Central memory CD4-positive, alpha-beta T cell (primary cell): ENCODE data around the gene RAB5IF.
"Not testable (repeated sequence)": the region's sequence is repeated elsewhere in the genome, so short reads cannot be mapped to it uniquely, and the experiment has no call there.

Experiments
- DNase-seq: peaks from one replicate; pipeline ENCODE4 v3.0.0; 2022
- total RNA-seq, 3 experiments: gene quantifications; one replicate each; lab custom pipeline; 2026; lab: John Stamatoyannopoulos, UW

Gene RAB5IF, protein sequence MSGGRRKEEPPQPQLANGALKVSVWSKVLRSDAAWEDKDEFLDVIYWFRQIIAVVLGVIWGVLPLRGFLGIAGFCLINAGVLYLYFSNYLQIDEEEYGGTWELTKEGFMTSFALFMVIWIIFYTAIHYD
- total RNA-seq, result 10.5 to 15.5 (median 15.2) reads per million in 3 experiments

DNA sequence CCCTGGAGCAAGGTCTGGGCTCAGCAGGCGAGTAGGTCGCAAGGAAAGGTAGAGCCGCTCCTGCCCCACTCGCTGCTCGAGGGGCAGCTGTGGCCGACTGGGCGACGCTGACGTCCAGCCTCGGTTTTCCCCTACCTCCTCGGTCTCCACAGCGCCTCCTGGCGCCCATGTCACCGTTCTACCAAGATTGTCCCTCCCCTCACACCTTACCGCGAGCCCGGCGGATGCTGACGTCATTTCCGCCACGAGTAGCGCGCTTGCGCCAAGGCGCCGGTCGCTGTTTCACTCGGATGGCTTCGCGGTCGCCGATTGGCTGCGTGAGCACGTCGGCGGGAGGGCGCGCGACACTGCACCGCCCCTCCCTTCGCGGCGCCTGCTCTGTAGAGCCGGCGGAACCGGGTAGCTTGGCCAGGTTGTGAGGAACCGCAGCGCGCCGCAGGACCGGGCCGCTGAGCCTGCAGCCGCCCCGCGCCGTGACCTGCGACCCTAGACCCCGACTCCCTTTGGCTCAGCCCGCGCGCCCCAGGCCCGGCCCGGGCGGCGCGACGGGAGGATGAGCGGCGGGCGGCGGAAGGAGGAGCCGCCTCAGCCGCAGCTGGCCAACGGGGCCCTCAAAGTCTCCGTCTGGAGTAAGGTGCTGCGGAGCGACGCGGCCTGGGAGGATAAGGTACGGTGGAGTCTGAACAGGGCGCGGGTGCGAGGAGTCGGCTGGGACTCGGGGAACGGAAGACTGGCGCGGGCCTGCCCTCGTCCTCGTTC is at the start of gene RAB5IF:
Gene RAB5IF, plus strand, starts transcription at position 381 of the 759 bp plus-strand sequence. Its CDS starts 173 bp downstream, at position 554.
- peak; percentile 99 for DNase-seq

DNA sequence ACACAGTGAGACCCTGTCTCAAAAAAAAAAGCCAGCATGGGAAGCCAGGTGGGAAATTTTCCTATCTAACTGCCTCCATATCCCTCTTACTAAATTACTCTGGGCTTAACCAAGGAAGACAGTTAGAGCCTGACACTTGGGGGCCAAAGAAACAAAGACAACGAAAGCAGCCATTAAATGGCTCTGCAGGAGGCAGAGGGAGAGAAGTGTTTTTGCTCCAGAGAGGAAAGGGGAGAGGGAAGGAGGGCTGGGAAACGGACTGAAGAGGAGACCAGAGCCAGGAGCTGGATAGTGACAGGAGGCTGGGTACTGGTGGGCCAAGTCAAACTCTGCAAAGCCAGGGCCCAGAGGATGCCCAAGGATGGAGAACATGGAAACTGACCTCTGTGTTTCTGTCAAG is 42.9 kb upstream of the RAB5IF start:
- no peak for DNase-seq

DNA sequence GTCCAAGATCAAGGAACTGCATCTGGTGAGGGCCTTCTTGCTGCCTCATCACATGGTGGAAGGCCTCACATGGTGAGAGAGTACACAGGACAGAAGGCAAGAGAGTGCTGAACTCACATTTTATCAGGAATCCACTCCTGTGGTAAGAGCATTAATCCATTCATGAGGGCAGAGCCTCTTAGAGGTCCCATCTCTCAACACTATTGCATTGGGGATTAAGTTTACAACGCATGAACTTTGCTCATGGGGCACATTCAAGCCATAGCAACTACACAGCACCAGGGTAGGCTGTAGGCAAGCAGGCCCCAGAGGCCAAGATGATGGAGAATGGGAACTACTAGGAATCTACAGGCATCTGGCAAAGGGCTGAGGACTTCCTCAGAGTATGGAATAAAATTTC is 42.2 kb upstream of the RAB5IF start:
- DNase-seq, result no peak

DNA sequence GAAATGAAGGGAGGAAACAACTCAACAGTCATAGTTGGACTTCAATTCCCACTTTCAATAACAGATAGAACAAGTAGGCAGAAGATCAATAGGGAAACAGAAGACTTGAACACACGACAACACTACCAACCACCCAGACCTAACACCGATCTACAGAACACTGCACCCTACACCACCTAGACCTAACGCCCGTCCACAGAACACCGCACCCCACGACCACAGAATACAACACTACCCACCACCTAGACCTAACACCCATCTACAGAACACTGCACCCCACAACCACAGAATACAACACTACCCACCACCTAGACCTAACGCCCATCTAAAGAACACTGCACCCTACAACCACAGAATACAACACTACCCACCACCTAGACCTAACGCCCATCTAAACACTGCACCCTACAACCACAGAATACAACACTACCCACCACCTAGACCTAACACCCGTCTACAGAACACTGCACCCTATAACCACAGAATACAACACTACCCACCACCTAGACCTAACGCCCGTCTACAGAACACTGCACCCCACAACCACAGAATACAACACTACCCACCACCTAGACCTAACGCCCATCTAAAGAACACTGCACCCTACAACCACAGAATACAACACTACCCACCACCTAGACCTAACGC is 41.4 kb upstream of the RAB5IF start:
- DNase-seq, result not testable (repeated sequence)

DNA sequence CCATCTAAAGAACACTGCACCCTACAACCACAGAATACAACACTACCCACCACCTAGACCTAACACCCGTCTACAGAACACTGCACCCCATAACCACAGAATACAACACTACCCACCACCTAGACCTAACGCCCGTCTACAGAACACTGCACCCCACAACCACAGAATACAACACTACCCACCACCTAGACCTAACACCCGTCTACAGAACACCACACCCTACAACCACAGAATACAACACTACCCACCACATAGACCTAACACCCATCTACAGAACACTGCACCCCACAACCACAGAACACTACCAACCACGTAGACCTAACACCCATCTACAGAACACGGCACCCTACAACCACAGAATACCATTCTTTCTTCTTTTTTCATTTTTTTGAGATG is 40.9 kb upstream of the RAB5IF start:
- not testable (repeated sequence) for DNase-seq

DNA sequence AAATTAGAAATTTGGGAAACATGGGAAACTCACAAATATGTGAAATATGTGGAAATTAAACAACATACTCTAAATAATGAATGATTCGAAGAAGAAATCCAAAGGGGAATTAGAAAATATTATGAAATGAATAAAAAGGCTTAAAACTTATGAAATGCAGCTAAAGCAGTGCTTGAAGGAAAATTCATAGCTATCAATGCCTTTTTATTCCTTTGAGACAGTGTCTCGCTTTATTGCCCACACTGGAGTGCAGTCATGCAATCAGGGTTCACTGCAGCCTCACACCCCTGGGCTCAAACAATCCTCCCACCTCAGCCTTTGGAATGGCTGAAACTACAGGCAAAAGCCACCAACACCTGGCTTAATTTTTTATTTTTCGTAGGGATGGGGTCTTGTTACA is 40.1 kb upstream of the RAB5IF start:
- DNase-seq, result no peak

DNA sequence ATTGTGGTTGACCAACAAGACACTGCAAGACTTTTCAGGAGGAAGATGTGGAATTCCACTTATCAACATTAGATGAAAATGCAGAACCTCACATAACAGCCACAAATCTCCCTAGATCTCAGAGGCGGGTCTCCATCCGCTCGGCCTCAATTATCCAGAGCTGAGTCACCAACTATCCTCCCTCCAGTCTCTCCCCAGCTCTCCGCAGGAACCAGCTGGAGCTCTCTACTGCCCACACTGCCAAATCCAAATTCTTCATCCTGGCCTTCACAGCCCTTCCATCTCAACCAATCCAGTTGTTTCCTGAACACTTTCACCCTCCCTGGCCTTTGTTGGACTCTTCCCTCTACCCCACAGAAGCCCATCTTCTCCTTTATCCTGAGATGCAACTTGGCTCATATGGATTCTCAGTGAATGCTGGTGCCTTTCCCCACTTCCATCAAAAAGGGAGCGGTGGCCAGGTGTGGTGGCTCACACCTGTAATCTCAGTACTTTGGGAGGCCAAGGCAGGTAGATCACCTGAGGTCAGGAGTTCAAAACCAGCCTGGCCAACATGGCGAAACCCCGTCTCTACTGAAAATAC is 35.6 kb upstream of the RAB5IF start:
- DNase-seq, result no peak

DNA sequence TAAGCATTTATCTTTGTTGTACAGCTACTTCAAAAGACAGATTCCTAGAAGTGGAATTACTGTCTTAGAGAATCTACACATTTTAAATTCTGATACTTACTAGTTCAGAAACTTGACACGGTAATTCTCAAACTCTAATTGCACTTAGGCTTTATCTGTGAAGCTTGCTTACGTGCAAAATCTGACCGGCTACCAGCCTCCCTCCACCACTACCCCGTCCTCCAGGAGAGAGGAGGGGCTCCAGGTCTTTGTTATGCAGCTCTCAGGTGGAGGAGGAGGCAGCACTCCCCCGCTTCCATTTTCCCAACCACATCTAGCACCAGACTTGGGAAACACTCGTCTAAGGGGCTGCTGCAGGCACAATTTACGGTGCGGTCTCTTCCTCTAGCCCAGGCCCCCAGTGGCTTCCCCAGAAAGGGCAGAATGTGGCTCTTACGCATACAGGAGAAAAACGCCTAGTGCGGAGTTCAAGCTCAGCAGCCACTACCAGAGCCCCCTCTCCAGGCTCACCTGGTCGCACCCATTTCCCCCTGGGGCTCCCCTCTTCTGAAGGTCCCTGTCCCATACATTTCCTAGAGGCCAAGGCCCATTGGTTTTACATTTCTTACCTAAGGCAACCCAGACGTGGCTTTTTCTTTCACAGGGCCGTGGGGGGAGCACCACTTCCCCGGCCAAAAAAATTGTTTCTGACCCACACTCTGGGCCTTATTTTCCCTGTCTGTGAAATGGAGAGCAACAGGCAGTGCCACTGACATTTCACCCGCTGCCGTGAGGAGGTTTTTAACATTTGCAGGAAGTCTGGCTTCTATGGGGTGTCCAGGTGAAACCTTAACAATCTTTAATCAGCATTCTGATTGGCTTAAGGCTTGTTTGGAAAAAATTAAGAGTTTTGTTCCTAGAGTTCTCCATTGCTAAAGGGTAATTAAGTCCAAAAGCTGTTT is 33.7 kb upstream of the RAB5IF start:
- no peak for DNase-seq

DNA sequence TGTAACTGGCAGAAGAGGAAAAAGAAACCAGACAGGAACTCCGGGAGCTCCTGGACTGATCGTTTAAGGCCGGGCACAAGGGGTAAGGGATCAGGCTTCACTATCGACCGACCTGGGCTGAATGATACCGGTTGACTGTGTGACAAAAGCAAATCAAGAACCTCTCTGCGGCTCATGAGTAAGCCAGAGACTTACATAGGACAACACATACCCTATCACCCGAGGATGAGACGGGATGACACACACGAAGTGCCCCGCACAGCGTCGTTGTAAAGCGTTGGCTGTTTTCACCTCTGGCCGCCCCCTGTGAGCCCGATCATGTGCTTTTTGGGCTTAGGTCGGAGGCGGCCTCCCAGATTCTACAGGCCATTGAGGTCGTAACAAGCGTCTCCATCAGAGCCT is 32.9 kb upstream of the RAB5IF start:
- peak; percentile 67 for DNase-seq

DNA sequence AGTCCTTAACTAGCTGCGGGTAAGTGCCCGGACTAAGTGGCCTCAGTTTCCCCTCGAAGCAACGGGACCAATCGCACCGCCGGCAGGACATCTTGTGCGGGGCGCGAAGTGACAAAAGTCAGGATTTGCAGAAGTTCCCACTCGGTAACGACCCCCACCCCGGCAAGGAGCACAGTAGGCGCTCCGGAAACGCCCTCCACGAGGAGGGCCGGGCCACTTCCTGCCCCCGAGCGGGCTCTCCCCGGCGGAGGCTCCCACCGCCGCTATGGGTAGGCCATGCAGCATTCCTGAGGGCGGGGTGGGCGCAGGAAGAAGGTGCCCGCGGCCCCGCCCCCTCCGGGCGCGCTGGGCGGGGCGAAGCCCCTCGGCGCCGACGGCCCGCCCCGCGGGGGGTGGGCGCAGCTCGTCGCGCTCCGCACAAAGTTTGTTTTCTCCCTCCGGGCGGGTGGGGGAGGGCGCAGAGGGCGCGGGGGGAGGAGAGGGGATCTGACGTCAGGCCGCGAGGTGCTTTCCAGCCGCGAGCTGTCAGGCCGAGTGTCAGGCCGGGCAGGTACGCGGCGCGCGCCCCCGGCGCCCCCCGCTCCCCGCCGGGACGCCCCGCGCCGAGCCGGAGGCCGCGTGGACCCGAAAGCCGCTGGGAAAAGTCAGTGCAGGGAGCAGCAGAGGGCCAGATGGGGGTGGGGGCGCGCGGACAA is 32.3 kb upstream of the RAB5IF start, which contains the start of gene TGIF2:
Gene TGIF2, plus strand, starts transcription at position 495 of the 695 bp plus-strand sequence. CDS start 5,178 bp downstream, outside the sequence.
- DNase-seq, result peak; percentile 89

DNA sequence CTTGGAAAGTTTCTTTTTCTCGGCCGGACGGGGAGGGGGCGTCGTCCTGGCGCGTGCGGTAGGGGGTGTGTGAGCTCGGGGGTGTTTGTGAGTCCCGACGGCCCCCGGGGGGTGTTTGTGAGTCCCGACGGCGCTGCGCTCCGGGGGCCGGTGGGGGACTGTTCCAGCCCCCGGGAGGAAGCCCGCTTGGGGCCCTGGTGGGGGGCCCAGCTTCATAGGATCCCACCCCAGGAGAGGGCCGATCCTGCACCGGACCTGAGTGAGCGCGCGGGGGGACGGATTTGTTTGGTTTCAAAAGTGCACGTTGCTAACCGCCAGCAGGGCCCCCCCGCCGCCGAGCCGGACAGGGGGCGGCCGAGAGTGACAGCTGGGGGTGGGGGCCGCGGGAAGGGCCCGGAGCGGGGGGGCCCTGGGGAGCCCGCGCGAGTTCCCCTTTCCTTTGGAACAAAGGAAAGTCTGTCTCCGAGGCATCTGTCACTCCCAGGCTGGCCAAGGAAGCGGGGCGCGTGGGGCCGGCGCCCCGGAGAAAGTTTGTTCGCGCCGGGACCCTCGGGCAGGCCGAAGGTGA is 31.7 kb upstream of the RAB5IF start:
- DNase-seq, result peak; percentile 34

DNA sequence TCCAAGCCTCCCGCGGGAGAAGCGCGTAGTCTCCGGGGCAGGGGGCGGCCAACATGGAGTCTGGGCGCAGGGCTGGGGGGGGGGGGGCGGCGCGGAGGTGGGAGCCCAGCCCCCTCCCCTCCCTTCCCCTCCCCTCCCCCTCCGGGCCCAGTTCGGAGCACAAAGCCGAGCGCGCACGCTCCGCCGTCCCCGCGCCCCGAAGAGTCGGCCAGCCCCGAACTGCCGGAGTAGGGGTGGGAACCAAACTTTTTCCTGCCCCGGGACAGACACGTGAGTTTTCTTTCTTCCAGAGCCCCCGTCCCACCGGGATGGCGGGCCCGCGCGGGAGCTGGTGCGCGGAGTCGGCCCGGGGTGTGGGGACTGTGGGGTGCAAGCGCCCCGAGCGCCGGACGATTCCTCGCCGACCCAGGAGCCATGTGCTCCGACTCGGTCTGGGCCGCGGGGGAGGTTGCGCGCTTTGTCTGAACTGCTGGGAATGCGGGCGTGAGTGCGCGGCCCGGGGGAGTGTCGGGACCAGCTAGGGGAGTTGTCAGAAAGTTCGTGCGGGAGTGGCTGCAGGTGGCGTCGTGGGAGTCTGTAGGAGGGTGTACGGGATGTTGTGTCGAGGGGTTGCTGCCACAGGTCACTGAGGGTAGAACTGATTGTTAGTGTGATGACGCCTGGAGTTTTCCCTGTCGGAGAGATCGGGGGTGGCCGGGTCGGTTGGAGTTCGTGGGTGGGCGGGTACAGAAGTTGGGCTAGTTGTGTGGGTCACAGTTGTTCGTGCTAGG is 31.0 kb upstream of the RAB5IF start:
- peak; percentile 58 for DNase-seq

DNA sequence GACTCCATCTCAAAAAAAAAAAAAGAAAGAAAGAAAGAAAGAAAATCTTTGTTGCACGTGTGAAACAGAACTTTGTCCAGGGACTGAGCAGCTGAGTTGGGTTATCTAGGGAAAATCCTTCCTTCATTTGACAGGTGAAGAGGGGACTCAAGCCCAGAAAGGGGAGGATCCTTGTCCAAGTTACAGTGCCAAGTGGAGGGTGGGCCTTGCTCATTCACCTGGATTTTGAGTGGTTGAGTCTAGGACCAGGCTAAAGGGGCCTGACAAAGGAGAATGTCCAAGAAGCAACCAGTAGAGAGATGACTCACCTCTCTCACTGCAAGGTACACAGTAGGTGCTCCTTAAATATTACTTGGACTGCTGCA is 29.5 kb upstream of the RAB5IF start:
- no peak for DNase-seq

DNA sequence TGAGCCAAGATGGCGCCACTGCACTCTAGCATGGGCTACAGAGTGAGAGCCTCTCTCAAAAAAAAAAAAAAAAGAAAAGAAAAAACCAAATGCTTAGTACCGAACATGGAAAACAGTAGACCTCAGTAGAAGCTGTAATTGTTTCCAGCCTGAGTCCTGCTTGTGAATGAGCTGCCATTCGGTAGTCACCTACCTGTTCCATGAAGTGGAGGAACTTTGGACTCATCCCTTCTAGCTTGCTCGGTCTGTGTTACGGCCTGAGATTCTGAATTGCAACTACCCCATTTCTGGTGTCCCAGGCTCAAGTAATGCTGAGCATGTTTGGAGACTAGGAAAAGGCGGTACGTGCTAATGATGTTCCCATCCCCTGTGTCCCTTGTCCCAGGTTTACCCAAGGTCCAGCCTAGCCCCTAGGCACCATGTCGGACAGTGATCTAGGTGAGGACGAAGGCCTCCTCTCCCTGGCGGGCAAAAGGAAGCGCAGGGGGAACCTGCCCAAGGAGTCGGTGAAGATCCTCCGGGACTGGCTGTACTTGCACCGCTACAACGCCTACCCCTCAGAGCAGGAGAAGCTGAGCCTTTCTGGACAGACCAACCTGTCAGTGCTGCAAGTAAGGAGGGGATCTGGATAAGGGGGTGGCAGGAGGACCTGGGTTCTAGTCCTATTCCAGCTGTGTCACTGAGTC is 27.1 kb upstream of the RAB5IF start:
- no peak for DNase-seq

DNA sequence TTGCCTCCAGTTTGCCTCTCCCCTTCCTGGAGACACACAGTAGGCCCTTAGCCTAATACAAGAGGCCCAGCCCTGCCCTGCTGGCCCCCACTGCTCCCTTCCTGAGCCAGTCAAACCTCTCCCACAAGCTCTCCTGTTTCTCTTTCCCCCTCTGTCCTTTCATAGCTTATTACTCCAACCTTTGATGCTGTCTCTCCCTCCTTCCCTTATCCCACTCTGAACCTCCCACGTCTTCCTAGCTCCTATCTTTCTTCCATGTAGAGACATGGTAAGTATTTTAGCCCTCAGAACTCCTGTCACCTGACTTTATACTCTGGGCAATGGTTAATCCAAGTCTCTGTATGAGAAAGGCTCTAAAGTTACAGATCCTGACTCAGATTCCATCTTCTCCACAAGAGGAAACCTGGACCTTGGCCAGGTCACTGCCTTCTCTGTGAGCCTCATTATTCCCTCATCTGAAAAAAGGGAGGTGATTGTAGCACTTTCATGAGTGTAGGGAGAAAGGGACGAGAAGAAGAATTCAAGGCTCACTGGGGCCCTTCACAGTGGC is 25.5 kb upstream of the RAB5IF start:
- no peak for DNase-seq

DNA sequence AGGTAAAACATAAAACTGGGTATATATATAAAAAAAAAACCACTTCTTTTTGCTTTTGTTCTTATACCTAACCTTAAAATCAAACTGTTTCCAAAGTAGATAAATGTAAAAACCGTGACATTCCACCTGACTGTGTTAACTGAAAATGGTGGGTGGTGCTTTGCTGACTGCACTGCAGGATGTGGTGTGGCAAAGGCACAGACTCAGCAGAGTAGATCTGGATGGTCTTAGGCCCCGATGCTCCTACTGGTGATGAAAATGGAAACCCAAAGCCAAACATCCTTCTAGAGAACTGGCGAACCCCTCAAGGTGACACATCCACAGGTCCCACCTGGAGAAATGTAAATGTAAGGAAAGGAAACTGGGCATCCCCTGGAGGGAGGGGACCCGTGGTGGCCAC is 23.3 kb upstream of the RAB5IF start:
- DNase-seq, result no peak

DNA sequence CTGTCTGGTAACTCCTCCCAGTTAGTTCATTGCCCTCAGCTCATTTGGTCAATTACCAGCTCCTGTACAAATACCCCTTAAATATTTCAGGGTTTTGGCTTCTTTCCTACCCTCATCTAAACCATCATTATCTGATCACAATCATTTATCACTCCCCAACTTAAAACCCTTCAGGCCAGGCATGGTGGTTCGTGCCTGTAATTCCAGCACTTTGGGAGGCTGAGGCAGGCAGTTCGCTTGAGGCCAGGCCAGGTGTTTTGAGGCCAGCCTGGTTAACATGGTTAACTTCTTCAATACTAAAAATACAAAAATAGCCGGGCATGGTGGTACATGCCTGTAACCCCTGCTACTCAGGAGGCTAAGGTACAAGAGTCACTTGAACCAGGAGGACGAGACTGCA is 22.8 kb upstream of the RAB5IF start:
- DNase-seq, result no peak

DNA sequence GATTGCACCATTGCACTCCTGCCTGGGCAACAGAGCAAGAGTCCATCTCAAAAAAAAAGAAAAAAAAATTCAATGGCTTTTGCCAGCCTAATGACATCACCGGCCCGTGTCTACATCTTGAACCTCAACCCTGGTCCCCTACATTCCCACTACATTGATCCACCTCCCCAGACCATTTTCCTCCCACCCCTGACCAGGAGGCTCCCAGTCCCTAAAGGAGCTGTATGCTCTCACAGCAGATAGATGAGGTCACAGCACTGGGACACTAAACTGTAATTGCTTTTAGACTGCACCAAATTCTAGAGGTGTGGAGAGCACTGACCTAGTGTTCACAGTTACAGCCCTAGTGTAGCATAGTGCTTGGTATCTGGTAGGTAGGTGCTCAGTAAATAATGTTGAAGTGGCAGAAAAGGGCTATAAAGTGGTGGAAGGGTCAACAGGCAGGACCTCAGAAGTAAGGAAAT is 21.5 kb upstream of the RAB5IF start:
- DNase-seq, result no peak

DNA sequence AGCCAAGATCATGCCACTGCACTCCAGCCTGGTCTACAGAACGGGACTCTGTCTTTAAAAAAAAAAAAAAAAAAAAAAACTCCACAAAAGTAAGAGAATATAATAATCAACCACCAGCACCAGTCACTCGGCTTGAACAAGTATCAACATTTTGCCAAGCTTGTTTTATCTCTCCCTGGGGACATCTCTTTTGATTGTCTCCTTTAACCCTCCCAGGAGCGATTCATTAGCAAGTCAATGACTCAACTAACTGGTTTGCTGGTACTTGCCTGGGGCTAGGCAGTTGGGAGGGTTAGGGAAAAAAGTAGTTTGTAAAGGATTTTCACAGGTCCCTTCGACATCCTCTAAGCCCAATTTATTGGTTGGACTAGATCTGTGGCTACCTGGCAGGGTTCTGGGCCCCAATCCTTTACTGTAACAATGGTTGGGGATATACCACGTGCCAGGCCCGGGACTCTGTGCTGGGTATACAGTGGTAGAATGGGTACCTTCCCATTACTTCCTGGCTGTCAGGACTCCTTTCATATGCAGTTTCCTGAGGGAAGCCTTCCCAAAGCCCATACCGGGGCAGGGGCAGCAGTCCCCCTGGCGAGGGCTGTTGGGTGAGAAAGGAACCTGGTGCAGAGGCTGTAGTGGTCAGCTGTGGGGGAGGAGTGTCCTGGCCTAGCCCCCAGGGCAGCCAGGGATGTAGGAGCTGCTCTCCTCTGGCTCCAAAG is 20.0 kb upstream of the RAB5IF start:
- DNase-seq, result no peak
